ENCODE measurements around the gene CCDC201.
"Not testable (repeated sequence)": the region's sequence is repeated elsewhere in the genome, so short reads cannot be mapped to it uniquely, and the experiment has no call there.

CCDC201 gene

GRCh38 chr7:45813771-45814170 lies 59.1 kb downstream of the CCDC201 start:
- not testable (repeated sequence) for DNase-seq

GRCh38 chr7:45812946-45813345 lies 59.9 kb downstream of the CCDC201 start:
- no peak for DNase-seq

GRCh38 chr7:45811652-45812234 lies 61.1 kb downstream of the CCDC201 start:
- DNase-seq = not testable (repeated sequence)

GRCh38 chr7:45810451-45811005 lies 62.4 kb downstream of the CCDC201 start:
- DNase-seq = not testable (repeated sequence)

Measured in NCI-H1436 treated with DMSO at 0.1 percent for 48 hours (cell line).